GM21786 (cell line): ENCODE results near the gene CLMN.
"Not testable (repeated sequence)": the region's sequence is repeated elsewhere in the genome, so short reads cannot be mapped to it uniquely, and the experiment has no call there.

Experiments used
- ATAC-seq: cut with Tn5 transposase; IDR thresholded peaks from one replicate; pipeline ENCODE4 v1.9.1; 2021; ENCODE audit not compliant: unreplicated experiment

Gene CLMN

GRCh38 chr14:95222870-95223398, 96.8 kb downstream of the CLMN start:
- no peak for ATAC-seq

GRCh38 chr14:95222151-95222631, 97.5 kb downstream of the CLMN start:
- no peak for ATAC-seq

DNA sequence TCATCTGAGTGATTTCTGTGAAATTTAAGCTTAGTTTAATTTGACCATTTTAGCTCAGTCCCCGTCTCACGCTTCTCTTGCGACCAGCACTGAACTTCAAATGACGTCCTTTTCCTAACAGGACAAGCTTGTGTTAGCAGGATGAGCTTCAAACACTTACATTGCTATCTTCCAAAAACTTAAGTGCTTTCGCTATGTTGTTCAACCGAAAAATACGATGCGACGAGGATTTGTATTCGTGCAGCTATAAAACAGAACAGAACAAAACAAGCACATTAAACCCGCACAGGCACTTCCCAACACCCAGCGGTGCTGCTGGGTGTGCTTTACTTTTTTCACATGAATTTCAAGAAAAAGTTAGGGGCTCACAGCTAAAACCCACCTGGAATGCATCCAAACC, 98.2 kb downstream of the CLMN start:
- no peak for ATAC-seq

- no peak for ATAC-seq
Observed at GRCh38 chr14:95220663-95221231, 99.0 kb downstream of the CLMN start.

DNA sequence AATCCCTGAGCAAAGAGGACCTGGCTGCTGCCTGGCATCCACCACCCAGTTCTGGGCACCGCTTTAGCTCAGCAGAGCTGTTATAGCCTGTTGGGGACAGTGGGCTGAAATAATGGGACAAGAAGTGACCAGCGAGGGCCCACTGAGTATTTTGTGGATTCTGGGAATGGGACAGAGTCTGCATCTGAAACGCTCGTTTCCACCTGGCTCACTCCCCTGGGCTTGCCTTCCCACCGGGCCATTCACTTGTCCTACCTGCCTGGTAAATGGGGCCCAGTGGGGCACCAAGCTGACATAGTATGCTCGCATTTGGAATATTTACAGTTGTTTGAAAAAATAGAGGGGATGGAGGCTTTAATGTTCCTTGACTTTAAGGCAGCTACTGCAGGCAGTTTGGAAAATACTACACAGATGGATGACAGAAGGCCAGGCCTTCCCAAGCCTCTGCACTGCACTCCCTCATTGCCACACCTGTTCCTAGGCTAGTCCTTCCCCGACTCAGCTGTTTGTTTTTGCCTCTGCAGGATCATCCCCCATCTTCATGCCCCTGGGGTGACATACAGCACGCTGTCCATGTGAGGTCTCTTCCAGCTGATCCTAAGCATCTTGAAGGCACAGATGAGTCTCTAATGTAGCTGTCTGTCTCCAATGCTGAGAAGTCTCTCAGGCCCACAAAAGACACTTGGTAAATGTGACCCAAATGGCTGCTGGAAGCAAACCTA, 101.1 kb downstream of the CLMN start:
- ATAC-seq = no peak

DNA sequence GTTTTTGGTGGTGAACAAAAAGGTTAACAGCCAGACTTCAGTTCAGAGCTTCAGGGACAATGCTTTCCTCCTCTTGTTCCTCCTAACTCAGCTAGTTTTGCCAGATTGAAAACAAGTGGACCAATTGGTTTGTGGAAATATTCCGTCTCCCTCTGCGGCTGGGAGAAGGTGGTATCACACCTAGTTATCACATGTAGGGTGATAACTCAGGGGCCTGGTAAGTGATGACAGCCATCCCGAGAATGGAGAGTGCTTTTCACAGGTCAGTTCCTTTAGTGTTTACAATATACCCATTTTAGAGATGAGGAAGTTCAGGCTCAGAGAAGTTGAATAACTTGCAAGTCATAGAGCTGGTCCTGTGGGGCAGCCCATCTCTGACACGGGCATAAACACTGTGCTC, 101.7 kb downstream of the CLMN start:
- no peak for ATAC-seq

GRCh38 chr14:95217391-95217900, 102.3 kb downstream of the CLMN start:
- no peak for ATAC-seq

- ATAC-seq = no peak
Observed at GRCh38 chr14:95216008-95216407, 103.7 kb downstream of the CLMN start.

DNA sequence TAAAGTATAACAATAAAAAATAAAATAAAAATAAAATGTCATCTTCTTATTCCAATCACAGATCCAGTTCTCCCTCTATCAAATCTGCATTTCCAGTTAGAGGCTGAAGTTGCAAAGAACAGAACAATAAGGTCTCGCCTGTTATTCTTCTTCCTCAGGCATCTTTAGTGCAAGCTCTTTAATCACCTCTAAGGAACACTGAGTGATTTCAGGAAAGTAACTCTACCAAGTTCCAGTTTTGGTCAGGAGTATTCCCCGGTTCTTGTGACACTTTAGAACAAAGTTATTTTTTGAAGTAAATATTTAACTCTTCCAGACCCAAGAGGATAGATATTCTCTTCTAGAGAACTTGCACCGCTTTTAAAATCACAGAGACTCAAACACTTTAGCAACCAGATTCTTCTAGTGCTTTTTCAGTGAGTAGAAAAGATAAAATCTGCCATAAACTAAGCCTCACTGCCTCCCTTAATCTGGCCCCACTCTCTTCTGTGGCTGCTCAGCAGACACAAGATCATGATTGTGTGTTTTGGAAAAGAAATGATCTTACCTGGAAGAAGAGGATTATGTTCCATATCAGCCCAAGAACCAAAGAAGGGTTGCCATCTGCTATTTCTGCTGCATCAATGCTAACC, 104.5 kb downstream of the CLMN start:
- no peak for ATAC-seq

DNA sequence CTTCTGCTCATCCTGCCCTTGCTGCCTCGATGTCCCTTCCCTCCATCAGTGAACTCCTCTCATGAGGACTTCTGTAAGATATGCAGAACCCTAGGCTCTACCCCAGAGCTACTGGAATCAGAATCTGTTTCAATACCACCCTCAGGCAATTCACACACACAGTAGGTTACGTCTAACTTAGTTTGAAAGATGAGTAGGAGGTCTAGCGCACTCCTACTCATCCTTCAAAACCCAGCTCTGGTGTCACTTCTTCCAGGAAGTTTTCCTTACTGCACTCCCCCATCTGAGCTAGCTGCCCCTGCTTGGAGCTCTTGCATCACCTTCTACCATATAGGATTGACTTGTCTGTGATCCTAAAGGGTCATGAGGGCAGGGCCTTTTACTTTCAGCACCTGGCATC, 105.9 kb downstream of the CLMN start:
- no peak for ATAC-seq

GRCh38 chr14:95211721-95212504, 107.8 kb downstream of the CLMN start:
- ATAC-seq = peak; percentile 59

DNA sequence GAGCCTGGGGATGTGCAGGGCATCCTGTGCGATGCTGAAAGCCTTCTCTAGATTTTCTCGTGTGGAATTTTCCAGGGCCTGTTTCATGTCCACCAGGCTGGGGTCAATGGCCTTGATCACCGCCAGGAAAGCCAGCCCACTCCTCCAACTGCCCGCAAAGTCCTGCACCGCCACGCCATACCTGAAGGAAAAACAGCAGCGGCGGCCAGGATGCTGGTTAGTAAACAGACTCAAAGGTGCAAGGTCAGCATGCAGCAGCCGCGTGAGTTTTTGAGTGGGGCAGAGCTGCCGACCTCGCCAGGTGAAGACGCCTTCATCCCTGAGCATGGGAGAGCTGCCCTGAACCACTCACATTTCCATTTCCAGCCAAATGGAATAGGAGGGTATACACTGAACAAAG, 109.0 kb downstream of the CLMN start:
- ATAC-seq = no peak

- no peak for ATAC-seq
Observed at GRCh38 chr14:95208598-95208997, 111.1 kb downstream of the CLMN start.

GRCh38 chr14:95207475-95208233, 112.1 kb downstream of the CLMN start:
- no peak for ATAC-seq

- no peak for ATAC-seq
Observed at GRCh38 chr14:95206534-95206933, 113.2 kb downstream of the CLMN start.

GRCh38 chr14:95204705-95205104, 115.0 kb downstream of the CLMN start:
- no peak for ATAC-seq

GRCh38 chr14:95201745-95202144, 118.0 kb downstream of the CLMN start:
- not testable (repeated sequence) for ATAC-seq

- no peak for ATAC-seq
Observed at GRCh38 chr14:95200404-95200803, 119.3 kb downstream of the CLMN start.

GRCh38 chr14:95199298-95199983, 120.3 kb downstream of the CLMN start:
- ATAC-seq = no peak

- no peak for ATAC-seq
Observed at GRCh38 chr14:95198320-95198719, 121.4 kb downstream of the CLMN start.
